ENCODE measurements around the gene E2F4.

DNA sequence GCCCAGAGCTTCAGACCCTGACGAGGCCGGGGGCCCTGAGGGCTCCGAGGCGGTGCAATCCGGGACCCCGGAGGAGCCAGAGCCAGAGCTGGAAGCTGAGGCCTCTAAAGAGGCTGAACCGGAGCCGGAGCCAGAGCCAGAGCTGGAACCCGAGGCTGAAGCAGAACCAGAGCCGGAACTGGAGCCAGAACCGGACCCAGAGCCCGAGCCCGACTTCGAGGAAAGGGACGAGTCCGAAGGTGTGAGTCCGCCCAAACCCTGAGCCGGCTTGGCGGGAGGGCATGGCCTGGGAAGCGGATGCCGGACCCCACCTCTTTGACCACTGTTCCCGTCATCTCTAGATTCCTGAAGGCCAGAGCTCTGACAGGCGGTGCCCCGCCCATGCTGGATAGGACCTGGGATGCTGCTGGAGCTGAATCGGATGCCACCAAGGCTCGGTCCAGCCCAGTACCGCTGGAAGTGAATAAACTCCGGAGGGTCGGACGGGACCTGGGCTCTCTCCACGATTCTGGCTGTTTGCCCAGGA is 17.2 kb upstream of the E2F4 start:
- TF ChIP-seq, protein P1, sequence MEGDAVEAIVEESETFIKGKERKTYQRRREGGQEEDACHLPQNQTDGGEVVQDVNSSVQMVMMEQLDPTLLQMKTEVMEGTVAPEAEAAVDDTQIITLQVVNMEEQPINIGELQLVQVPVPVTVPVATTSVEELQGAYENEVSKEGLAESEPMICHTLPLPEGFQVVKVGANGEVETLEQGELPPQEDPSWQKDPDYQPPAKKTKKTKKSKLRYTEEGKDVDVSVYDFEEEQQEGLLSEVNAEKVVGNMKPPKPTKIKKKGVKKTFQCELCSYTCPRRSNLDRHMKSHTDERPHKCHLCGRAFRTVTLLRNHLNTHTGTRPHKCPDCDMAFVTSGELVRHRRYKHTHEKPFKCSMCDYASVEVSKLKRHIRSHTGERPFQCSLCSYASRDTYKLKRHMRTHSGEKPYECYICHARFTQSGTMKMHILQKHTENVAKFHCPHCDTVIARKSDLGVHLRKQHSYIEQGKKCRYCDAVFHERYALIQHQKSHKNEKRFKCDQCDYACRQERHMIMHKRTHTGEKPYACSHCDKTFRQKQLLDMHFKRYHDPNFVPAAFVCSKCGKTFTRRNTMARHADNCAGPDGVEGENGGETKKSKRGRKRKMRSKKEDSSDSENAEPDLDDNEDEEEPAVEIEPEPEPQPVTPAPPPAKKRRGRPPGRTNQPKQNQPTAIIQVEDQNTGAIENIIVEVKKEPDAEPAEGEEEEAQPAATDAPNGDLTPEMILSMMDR (IDR thresholded peaks at IDR 0.05; ENCODE audit: low read depth, low read length): no peak
- TF ChIP-seq EZH2phosphoT487 (IDR thresholded peaks at IDR 0.05; ENCODE audit: low read depth): no peak
